ENCODE measurements around the gene GRIN2A.

DNA sequence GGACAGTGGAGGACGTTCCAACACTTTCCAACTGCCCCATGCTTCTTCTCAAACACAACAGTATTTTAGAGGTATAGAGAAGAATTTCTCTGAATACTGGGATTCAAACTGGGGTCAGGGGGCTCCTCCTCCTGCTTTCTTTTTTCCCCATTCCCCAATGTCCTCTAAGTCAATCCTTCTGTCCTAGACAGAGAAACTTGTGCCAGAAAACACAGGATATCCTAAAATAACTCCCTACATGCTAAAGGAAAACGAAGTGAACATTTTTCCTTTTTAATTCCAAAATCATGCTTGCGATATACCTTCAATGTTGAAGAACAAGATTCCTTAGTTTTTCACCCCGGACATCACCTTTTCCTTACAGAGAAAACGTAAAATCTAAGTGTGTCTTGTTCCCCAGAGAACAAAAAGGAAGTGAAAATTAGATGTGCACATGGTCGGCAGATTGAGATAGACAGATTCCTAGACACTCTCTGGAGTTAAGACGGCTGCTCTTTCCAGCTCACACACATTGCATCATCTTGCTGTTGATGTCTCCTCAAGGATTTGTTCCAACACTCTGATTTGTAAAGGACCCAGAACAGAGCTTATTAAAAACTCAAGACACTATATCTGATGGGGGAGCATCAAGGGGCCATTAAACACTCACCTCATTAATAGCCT is 228.2 kb downstream of the GRIN2A start:
- TF ChIP-seq, protein P1, sequence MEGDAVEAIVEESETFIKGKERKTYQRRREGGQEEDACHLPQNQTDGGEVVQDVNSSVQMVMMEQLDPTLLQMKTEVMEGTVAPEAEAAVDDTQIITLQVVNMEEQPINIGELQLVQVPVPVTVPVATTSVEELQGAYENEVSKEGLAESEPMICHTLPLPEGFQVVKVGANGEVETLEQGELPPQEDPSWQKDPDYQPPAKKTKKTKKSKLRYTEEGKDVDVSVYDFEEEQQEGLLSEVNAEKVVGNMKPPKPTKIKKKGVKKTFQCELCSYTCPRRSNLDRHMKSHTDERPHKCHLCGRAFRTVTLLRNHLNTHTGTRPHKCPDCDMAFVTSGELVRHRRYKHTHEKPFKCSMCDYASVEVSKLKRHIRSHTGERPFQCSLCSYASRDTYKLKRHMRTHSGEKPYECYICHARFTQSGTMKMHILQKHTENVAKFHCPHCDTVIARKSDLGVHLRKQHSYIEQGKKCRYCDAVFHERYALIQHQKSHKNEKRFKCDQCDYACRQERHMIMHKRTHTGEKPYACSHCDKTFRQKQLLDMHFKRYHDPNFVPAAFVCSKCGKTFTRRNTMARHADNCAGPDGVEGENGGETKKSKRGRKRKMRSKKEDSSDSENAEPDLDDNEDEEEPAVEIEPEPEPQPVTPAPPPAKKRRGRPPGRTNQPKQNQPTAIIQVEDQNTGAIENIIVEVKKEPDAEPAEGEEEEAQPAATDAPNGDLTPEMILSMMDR (IDR thresholded peaks at IDR 0.05; ENCODE audit: poor library complexity), result no peak
- no peak for TF ChIP-seq EZH2phosphoT487 (IDR thresholded peaks at IDR 0.05; ENCODE audit: low read depth, severe bottlenecking, unreplicated experiment)

Data from hepatocyte (in vitro differentiated cells).